Heart left ventricle (tissue), 16 donors: ENCODE results near the gene MRM2. TPM values are rescaled to one million over a fixed set of nuclear protein-coding genes. Genes with fewer than 3 reads are reported as not detected.

Experiments
- ATAC-seq, 4 donors: fragments of 200-7000 bp; cut with Tn5 transposase; one replicate each; pipeline ENCODE4 v1.9.1; 2020 to 2022; ENCODE audit warnings: moderate library complexity in 4 of 4, mild to moderate bottlenecking in 3 of 4, moderate number of reproducible peaks in 1 of 4
- DNase-seq, 5 donors: peaks; one replicate each; pipeline ENCODE4 v3.0.0-alpha.2; 2020
- H3K27ac ChIP-seq, 12 donors: fragments of 200-600 bp; sonication (generic) in 4 of 12; one replicate each; pipeline versions ENCODE4 v1.5.0 to v1.8.0; 2016 to 2022; ENCODE audit warnings: mild to moderate bottlenecking in 2 of 12
- H3K27me3 ChIP-seq, 9 donors: fragments of 200-600 bp; sonication (generic) in 2 of 9; one replicate each; pipeline versions ENCODE4 v1.5.1 to v1.8.0; 2016 to 2022; ENCODE audit warnings: mild to moderate bottlenecking in 3 of 9
- H3K36me3 ChIP-seq, 9 donors: fragments of 200-600 bp; sonication (generic) in 2 of 9; one replicate each; pipeline versions ENCODE4 v1.5.0 to v1.8.0; 2018 to 2022; ENCODE audit warnings: mild to moderate bottlenecking in 2 of 9
- H3K4me1 ChIP-seq, 12 donors: fragments of 200-600 bp; sonication (generic) in 4 of 12; one replicate each; pipeline versions ENCODE4 v1.5.0 to v1.8.0; 2016 to 2022; ENCODE audit warnings: mild to moderate bottlenecking in 3 of 12
- H3K4me3 ChIP-seq, 12 donors: fragments of 200-600 bp; sonication (generic) in 4 of 12; one replicate each; pipeline versions ENCODE4 v1.5.0 to v1.8.0; 2017 to 2022; ENCODE audit warnings: mild to moderate bottlenecking in 9 of 12, moderate library complexity in 4 of 12
- H3K9me3 ChIP-seq, 12 donors: fragments of 200-600 bp; sonication (generic) in 4 of 12; one replicate each; pipeline versions ENCODE4 v1.5.0 to v1.8.0; 2016 to 2022; ENCODE audit warnings: mild to moderate bottlenecking in 1 of 12
- CTCF ChIP-seq, 12 donors: fragments of 200-600 bp; sonication (generic) in 4 of 12; IDR thresholded peaks; one replicate each; pipeline versions ENCODE4 v1.5.0 to v1.8.0; 2018 to 2022; ENCODE audit warnings: antibody characterized with exemption in 12 of 12, mild to moderate bottlenecking in 5 of 12
- POLR2A ChIP-seq, 2 donors: fragments of 450-650 bp; IDR thresholded peaks; one replicate each; pipeline ENCODE4 v1.6.1; 2017; ENCODE audit warnings: antibody characterized with exemption in 2 of 2, mild to moderate bottlenecking in 2 of 2, moderate library complexity in 2 of 2
- WGBS, 4 donors: extraction: QIAGEN DNeasy Blood & Tissue Kit in 2 of 4; methylation state at CpG; one replicate each; pipeline versions ENCODE4 v1.1.5 to v1.1.7; 2013 to 2018; 5-methylcytosine and 5-hydroxymethylcytosine counted together
- intact Hi-C, 10 donors: fragments of 100-400 bp; cut with DNase I; formaldehyde crosslinking; loops; one replicate each; pipeline versions ENCODE4 v1.11.1 to v1.14.2; 2022
- polyA plus RNA-seq, 2 donors: library from polyadenylated mRNA; stranded (reverse); fragments of 200-250 nt; gene quantifications; one replicate each; pipeline ENCODE4 v1.2.3, GENCODE V29; 2013
- total RNA-seq, 9 donors: library from RNA; depleted of rRNA in 2 of 9; stranded (reverse); fragments of >200 nt in 2 of 9; fragmentation: NEBNext Ultra II Directional in 3 of 9; extraction: Animal tissue kit (Norgen Biotek cat#: 25700) in 3 of 9; gene quantifications; one replicate each; pipeline versions ENCODE4 v1.1.0 to v1.2.4, GENCODE V29; 2016 to 2023
- donor health status: ischemic (EF 13 %, LVEDD 7.1; RV severe dilation, severe dysfunction).
- donor health status: healthy with polysubstance abuse.
- donor health status: DM: no; HTN: yes; CAD: no.
- donor health status: DM: no; HTN: no; CAD: no.
- donor health status: ischemic (EF 25% LVEDD 6.9; RV normal size, moderate dysfunction).
- donor health status: ischemic (EF 25% LVEDD 5.7; RV mildly dilated, moderate dysfunction).
- donor health status: healthy.
- donor health status: DM: yes; HTN: yes; CAD: no.
- donor health status: ischemic (EF 35%, LVEDD 5.7; RV mildly dilated, moderate dysfunction).
- donor health status: nonischemic (EF 11% LVEDD 7.7; RV severe dilation, severe dysfunction).
- donor health status: DM: yes; HTN: yes; CAD: no.
- donor health status: PGD.
- donor health status: ischemic (EF 29% LVEDD 5.4; RV normal size, mild dysfunction).
- donor health status: nonischemic (EF 23%, LVEDD 6.1; RV moderate dilation, normal function).

The MRM2 gene
- total and polyA plus RNA-seq, 11 donors: 14.2 to 31.5 (median 20.3) TPM

- DNase-seq (peak; percentile 72 to 82 (median 77)), ATAC-seq (peak; percentile 53 to 72 (median 63))
- H3K27me3 ChIP-seq: no peaks in the 10 kb centered on the region
- no peak overlapping the region for H3K4me3 ChIP-seq
- peaks cover 0 to 10% (median 2%) of the 10 kb centered on the region in 12 donors for H3K4me1 ChIP-seq
- no peak overlapping the region for H3K27ac ChIP-seq
- H3K9me3 ChIP-seq: no peaks in the 10 kb centered on the region
- intact Hi-C loops: loop anchor here (1.0 to 10.0 kb wide), 13 partner anchors 102 to 632 kb away; no protein-coding TSS in a partner anchor
- peaks cover 0 to 57% (median 24%) of the 10 kb centered on the region in 9 donors for H3K36me3 ChIP-seq
- WGBS, 4 donors: 37 to 59% (median 44%) methylated on average over 14 to 21 of the region's 21 CpGs
- no peak for TF ChIP-seq POLR2A (IDR thresholded peaks at IDR 0.05)
- peak; percentile 61 to 87 (median 79) for TF ChIP-seq CTCF (IDR thresholded peaks at IDR 0.05)
These were observed 32.7 kb downstream of the MRM2 start for GRCh38 chr7:2209146-2209960.

- DNase-seq (peak in 3 of 5 donors; percentile 14 to 27 (median 21)), ATAC-seq (no peak)
- no peak overlapping the region for H3K4me3 ChIP-seq
- H3K27me3 ChIP-seq: no peaks in the 10 kb centered on the region
- H3K9me3 ChIP-seq: no peaks in the 10 kb centered on the region
- H3K4me1 ChIP-seq: peaks cover 0 to 13% (median 4%) of the 10 kb centered on the region in 12 donors
- intact Hi-C loops: loop anchor here (1.0 to 10.0 kb wide), 13 partner anchors 101 to 631 kb away; no protein-coding TSS in a partner anchor
- peaks cover 0 to 51% (median 24%) of the 10 kb centered on the region in 9 donors for H3K36me3 ChIP-seq
- 88 to 96% (median 92%) methylated on average over 16 of the region's 16 CpGs for WGBS, 4 donors
- TF ChIP-seq POLR2A (IDR thresholded peaks at IDR 0.05) (no peak), CTCF (IDR thresholded peaks at IDR 0.05) (no peak)
- no peak overlapping the region for H3K27ac ChIP-seq
These were observed 33.3 kb downstream of the MRM2 start for GRCh38 chr7:2208712-2209111.

- no peaks in the 10 kb centered on the region for H3K27me3 ChIP-seq
- 92 to 96% (median 95%) methylated on average over 16 of the region's 16 CpGs for WGBS, 4 donors
- H3K4me3 ChIP-seq: no peak overlapping the region
- TF ChIP-seq CTCF (IDR thresholded peaks at IDR 0.05): no peak
- TF ChIP-seq POLR2A (IDR thresholded peaks at IDR 0.05): no peak
- H3K9me3 ChIP-seq: no peaks in the 10 kb centered on the region
- peaks cover 0 to 28% (median 15%) of the 10 kb centered on the region in 9 donors for H3K36me3 ChIP-seq
- ATAC-seq: no peak
- H3K4me1 ChIP-seq: peaks cover 0 to 17% (median 6%) of the 10 kb centered on the region in 12 donors
- intact Hi-C loops: loop anchor here (5.0 to 10.0 kb wide), 9 partner anchors 98 to 628 kb away; no protein-coding TSS in a partner anchor
- H3K27ac ChIP-seq: no peak overlapping the region
- DNase-seq: peak in 3 of 5 donors; percentile 4 to 15 (median 14)
These were observed 36.8 kb downstream of the MRM2 start for GRCh38 chr7:2205036-2205780.
